ENCODE measurements around the gene DGKD.
A peak's percentile ranks its signal among the peaks of the same experiment; 100 is the strongest.

DGKD gene

DNA sequence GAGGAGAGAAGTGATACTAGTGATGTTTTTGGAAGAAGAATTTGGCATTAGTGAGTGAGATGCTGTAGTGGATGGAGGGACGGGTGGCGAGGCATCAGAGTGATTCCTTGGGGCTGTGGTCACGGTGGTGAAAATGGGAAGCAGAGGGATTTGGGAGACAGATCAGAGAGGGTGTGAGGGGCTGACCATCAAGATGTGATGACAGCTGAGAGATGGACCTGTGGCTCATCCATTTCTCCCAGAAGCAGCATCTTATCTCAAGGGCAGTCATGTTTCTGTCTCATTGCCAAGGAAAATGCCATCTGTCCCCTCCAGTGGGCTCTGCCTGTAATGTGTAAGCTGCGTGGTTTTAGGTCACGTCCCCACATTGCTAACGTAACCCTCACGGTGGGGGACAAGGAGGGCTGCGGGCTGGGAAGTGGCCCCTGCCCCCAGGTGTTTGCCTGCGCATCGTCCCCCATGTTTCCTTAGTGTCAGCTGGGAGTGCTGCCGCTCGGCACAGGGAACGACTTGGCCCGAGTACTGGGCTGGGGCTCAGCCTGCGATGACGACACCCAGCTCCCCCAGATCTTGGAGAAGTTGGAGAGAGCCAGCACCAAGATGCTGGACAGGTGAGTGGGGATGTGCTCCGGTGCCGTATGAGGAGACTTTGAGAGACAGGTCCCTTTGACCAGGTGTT is 91.0 kb downstream of the DGKD start:
- H3K27ac ChIP-seq (ENCODE audit: low read depth, low read length): no peak overlapping the region
- no peaks in the 10 kb centered on the region for H3K9me3 ChIP-seq (ENCODE audit: control insufficient read depth in 5 of 5, low read length in 5 of 5)
- no peaks in the 10 kb centered on the region for H3K27me3 ChIP-seq (ENCODE audit: control insufficient read depth in 5 of 5, insufficient read depth in 4 of 5, low read length in 5 of 5)
- H3K36me3 ChIP-seq (ENCODE audit: control insufficient read depth in 5 of 5, insufficient read depth in 5 of 5, low read length in 5 of 5): peaks cover 0 to 85% (median 66%) of the 10 kb centered on the region in 5 donors
- H3K4me3 ChIP-seq (ENCODE audit: low read depth in 1 of 5, low read length in 5 of 5): no peak overlapping the region
- peaks cover 0 to 17% (median 3%) of the 10 kb centered on the region in 5 donors for H3K4me1 ChIP-seq (ENCODE audit: control insufficient read depth in 5 of 5, insufficient read depth in 5 of 5, low read length in 5 of 5)
- H3K9ac ChIP-seq (ENCODE audit: low read length in 5 of 5): peak overlapping the region in 1 of 5 donors; percentile 53

DNA sequence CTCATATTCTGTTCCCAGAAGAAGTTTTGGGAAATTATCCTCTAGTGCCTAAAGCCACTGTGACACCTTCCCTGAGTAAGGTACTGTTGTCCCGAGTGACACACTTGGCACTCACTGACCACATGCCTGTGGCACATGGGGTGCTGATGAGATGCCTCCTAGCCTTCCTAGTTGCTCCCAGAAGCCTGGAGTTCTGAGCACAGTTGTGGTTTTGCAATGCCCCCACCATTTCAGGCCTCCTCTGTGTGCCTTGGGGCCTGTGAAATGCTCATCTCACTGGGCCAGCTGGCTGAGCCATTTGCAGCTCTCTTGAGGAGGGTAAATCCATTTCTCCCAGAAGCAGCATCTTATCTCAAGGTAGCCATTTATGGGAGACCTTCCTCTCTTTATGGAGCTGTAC is 91.8 kb downstream of the DGKD start:
- peaks cover 0 to 85% (median 70%) of the 10 kb centered on the region in 5 donors for H3K36me3 ChIP-seq (ENCODE audit: control insufficient read depth in 5 of 5, insufficient read depth in 5 of 5, low read length in 5 of 5)
- peaks cover 0 to 17% (median 3%) of the 10 kb centered on the region in 5 donors for H3K4me1 ChIP-seq (ENCODE audit: control insufficient read depth in 5 of 5, insufficient read depth in 5 of 5, low read length in 5 of 5)
- H3K9ac ChIP-seq (ENCODE audit: low read length in 5 of 5): peak overlapping the region in 1 of 5 donors; percentile 53
- no peaks in the 10 kb centered on the region for H3K27me3 ChIP-seq (ENCODE audit: control insufficient read depth in 5 of 5, insufficient read depth in 4 of 5, low read length in 5 of 5)
- H3K9me3 ChIP-seq (ENCODE audit: control insufficient read depth in 5 of 5, low read length in 5 of 5): no peaks in the 10 kb centered on the region
- no peak overlapping the region for H3K27ac ChIP-seq (ENCODE audit: low read depth, low read length)
- H3K4me3 ChIP-seq (ENCODE audit: low read depth in 1 of 5, low read length in 5 of 5): no peak overlapping the region

DNA sequence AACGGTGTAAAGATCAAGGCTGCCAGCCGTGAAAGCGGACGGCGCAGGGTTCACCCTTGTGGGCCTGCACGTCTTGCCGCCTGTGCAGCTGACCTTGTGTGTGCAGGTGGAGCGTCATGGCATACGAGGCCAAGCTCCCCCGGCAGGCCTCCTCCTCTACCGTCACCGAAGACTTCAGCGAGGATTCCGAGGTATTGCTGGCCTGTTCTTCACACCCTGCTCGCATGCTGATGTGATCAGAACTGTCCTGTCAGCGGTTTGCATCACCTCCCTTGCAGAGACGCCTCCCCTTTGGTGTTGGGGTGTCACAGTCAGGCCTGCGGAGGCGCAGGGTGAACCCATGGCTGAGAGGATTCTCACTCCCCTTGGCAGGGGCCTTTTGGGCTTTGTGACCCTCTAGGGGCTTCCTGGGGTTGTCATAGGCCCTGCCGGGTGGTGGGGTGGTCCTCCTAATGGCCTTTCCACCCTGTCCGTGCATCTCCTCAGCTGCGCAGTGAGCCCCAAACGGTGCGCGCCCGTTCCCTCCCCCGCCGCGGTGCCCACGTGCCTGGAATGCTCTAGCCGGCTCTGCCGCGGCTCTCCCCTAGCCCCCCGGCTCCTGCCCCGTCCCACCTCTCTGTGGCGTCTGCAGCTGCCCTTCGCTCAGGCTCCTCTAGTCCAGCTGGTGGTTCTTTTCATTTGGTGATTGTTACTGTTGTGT is 92.5 kb downstream of the DGKD start:
- peaks cover 0 to 85% (median 74%) of the 10 kb centered on the region in 5 donors for H3K36me3 ChIP-seq (ENCODE audit: control insufficient read depth in 5 of 5, insufficient read depth in 5 of 5, low read length in 5 of 5)
- H3K27ac ChIP-seq (ENCODE audit: low read depth, low read length): no peak overlapping the region
- no peaks in the 10 kb centered on the region for H3K9me3 ChIP-seq (ENCODE audit: control insufficient read depth in 5 of 5, low read length in 5 of 5)
- H3K9ac ChIP-seq (ENCODE audit: low read length in 5 of 5): no peak overlapping the region
- H3K4me3 ChIP-seq (ENCODE audit: low read depth in 1 of 5, low read length in 5 of 5): no peak overlapping the region
- peaks cover 0 to 17% (median 3%) of the 10 kb centered on the region in 5 donors for H3K4me1 ChIP-seq (ENCODE audit: control insufficient read depth in 5 of 5, insufficient read depth in 5 of 5, low read length in 5 of 5)
- no peaks in the 10 kb centered on the region for H3K27me3 ChIP-seq (ENCODE audit: control insufficient read depth in 5 of 5, insufficient read depth in 4 of 5, low read length in 5 of 5)

DNA sequence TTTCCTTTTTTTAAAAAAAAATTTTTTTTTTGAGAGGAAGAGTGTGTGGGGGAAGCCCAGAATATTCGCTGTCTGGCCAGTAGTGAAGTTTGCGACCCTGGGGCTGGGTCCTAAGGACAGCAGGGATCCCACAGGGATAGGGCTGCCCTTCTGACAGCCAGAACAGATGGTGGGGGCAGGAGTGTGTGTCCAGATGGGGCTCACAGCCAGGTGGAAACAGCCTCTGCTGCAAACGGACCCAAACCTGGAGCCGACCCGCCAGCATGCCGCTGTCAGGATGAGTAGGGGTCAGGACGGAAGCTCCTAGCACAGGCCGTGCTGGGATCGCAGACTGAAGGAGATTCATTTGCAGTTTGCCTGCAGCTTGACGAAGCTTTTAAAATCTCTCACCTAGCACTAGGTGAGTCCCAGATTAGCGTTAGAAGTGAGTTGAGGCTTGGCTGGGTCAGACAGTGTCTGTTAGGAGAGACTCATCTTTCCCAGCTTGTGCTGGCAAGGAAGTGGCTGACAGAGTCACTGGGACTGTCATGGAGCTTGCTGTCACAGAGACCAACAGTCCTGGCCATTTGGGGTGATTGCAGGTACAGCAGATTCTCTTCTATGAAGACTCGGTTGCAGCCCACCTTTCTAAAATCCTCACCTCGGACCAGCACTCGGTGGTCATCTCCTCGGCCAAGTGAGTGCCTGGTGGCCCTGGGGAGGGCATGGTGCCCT is 93.4 kb downstream of the DGKD start:
- no peak overlapping the region for H3K27ac ChIP-seq (ENCODE audit: low read depth, low read length)
- peaks cover 0 to 17% (median 3%) of the 10 kb centered on the region in 5 donors for H3K4me1 ChIP-seq (ENCODE audit: control insufficient read depth in 5 of 5, insufficient read depth in 5 of 5, low read length in 5 of 5)
- H3K9ac ChIP-seq (ENCODE audit: low read length in 5 of 5): no peak overlapping the region
- no peaks in the 10 kb centered on the region for H3K9me3 ChIP-seq (ENCODE audit: control insufficient read depth in 5 of 5, low read length in 5 of 5)
- peaks cover 0 to 86% (median 81%) of the 10 kb centered on the region in 5 donors for H3K36me3 ChIP-seq (ENCODE audit: control insufficient read depth in 5 of 5, insufficient read depth in 5 of 5, low read length in 5 of 5)
- H3K27me3 ChIP-seq (ENCODE audit: control insufficient read depth in 5 of 5, insufficient read depth in 4 of 5, low read length in 5 of 5): no peaks in the 10 kb centered on the region
- no peak overlapping the region for H3K4me3 ChIP-seq (ENCODE audit: low read depth in 1 of 5, low read length in 5 of 5)

DNA sequence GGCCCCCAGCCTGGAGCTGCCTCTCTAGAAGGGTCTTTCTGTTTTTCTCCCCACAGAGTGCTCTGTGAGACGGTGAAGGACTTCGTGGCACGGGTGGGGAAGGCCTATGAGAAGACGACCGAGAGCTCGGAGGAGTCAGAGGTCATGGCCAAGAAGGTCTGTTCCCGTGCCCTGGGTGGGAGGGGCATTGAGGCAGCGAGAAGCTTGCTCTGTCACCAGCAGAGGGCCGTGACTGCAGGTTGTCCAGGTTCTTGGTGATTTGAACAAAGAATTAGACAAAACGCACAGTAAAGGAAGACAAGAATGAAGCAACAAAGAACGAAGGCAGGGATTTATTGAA is 93.9 kb downstream of the DGKD start:
- peaks cover 0 to 88% (median 83%) of the 10 kb centered on the region in 5 donors for H3K36me3 ChIP-seq (ENCODE audit: control insufficient read depth in 5 of 5, insufficient read depth in 5 of 5, low read length in 5 of 5)
- no peaks in the 10 kb centered on the region for H3K9me3 ChIP-seq (ENCODE audit: control insufficient read depth in 5 of 5, low read length in 5 of 5)
- no peak overlapping the region for H3K27ac ChIP-seq (ENCODE audit: low read depth, low read length)
- H3K9ac ChIP-seq (ENCODE audit: low read length in 5 of 5): no peak overlapping the region
- H3K27me3 ChIP-seq (ENCODE audit: control insufficient read depth in 5 of 5, insufficient read depth in 4 of 5, low read length in 5 of 5): no peaks in the 10 kb centered on the region
- peaks cover 0 to 17% (median 3%) of the 10 kb centered on the region in 5 donors for H3K4me1 ChIP-seq (ENCODE audit: control insufficient read depth in 5 of 5, insufficient read depth in 5 of 5, low read length in 5 of 5)
- H3K4me3 ChIP-seq (ENCODE audit: low read depth in 1 of 5, low read length in 5 of 5): no peak overlapping the region

DNA sequence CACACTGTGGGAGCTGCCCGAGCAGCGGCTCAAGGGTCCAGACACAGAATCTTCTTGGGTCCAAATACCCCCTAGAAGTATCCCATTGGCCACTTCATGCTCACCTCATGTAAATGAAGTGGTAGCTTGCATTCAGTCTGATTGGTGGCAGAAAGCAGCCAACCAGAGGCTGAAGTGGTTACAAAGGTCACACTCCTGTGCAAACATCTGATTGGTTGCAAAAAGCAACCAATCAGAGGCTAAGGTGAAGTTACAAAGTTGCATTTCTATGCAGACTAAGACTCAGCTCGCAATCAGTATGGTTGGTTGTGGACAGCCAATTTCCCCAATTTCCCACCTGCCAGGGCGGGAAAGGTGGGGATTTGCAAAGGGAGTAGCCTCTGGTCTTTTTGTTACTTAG is 94.3 kb downstream of the DGKD start:
- no peak overlapping the region for H3K9ac ChIP-seq (ENCODE audit: low read length in 5 of 5)
- no peak overlapping the region for H3K4me3 ChIP-seq (ENCODE audit: low read depth in 1 of 5, low read length in 5 of 5)
- H3K27me3 ChIP-seq (ENCODE audit: control insufficient read depth in 5 of 5, insufficient read depth in 4 of 5, low read length in 5 of 5): no peaks in the 10 kb centered on the region
- peaks cover 0 to 92% (median 87%) of the 10 kb centered on the region in 5 donors for H3K36me3 ChIP-seq (ENCODE audit: control insufficient read depth in 5 of 5, insufficient read depth in 5 of 5, low read length in 5 of 5)
- peaks cover 0 to 17% (median 3%) of the 10 kb centered on the region in 5 donors for H3K4me1 ChIP-seq (ENCODE audit: control insufficient read depth in 5 of 5, insufficient read depth in 5 of 5, low read length in 5 of 5)
- no peak overlapping the region for H3K27ac ChIP-seq (ENCODE audit: low read depth, low read length)
- no peaks in the 10 kb centered on the region for H3K9me3 ChIP-seq (ENCODE audit: control insufficient read depth in 5 of 5, low read length in 5 of 5)

DNA sequence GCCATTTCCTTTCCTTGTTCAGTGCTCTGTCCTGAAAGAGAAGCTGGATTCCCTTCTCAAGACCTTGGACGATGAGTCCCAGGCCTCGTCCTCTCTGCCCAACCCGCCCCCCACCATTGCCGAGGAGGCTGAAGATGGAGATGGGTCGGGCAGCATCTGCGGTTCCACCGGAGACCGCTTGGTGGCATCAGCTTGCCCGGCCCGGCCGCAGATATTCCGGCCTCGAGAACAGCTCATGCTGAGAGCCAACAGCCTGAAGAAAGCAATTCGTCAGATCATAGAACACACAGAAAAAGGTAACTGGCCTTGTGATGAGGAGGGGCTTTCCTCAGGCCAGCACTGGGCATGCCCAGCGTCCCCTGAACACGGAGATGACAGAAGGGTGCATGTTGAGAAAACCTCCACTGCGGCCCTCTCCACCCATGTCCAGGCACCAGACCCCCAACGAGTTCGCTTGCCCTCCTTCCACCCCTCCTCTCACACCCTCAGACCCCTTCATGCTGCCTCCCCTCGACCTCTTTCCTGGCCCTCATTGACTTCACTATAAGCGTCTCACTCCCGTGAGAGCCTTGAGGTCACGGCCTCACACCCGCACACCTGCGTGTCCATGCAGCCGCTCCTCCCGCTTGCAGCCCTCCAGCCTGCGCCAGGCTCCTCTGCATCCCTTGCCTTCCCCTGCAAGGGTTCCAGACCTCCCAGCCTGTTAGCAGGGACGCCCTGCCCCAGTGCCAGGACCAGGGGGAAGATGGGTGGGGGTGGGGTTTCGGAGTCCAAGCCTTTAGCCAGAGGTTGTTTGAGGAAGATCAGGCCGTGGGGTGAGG is 95.0 kb downstream of the DGKD start:
- H3K4me1 ChIP-seq (ENCODE audit: control insufficient read depth in 5 of 5, insufficient read depth in 5 of 5, low read length in 5 of 5): peaks cover 0 to 15% (median 3%) of the 10 kb centered on the region in 5 donors
- H3K27me3 ChIP-seq (ENCODE audit: control insufficient read depth in 5 of 5, insufficient read depth in 4 of 5, low read length in 5 of 5): no peaks in the 10 kb centered on the region
- no peak overlapping the region for H3K9ac ChIP-seq (ENCODE audit: low read length in 5 of 5)
- H3K27ac ChIP-seq (ENCODE audit: low read depth, low read length): no peak overlapping the region
- H3K36me3 ChIP-seq (ENCODE audit: control insufficient read depth in 5 of 5, insufficient read depth in 5 of 5, low read length in 5 of 5): peaks cover 0 to 97% (median 92%) of the 10 kb centered on the region in 5 donors
- H3K4me3 ChIP-seq (ENCODE audit: low read depth in 1 of 5, low read length in 5 of 5): no peak overlapping the region
- no peaks in the 10 kb centered on the region for H3K9me3 ChIP-seq (ENCODE audit: control insufficient read depth in 5 of 5, low read length in 5 of 5)

DNA sequence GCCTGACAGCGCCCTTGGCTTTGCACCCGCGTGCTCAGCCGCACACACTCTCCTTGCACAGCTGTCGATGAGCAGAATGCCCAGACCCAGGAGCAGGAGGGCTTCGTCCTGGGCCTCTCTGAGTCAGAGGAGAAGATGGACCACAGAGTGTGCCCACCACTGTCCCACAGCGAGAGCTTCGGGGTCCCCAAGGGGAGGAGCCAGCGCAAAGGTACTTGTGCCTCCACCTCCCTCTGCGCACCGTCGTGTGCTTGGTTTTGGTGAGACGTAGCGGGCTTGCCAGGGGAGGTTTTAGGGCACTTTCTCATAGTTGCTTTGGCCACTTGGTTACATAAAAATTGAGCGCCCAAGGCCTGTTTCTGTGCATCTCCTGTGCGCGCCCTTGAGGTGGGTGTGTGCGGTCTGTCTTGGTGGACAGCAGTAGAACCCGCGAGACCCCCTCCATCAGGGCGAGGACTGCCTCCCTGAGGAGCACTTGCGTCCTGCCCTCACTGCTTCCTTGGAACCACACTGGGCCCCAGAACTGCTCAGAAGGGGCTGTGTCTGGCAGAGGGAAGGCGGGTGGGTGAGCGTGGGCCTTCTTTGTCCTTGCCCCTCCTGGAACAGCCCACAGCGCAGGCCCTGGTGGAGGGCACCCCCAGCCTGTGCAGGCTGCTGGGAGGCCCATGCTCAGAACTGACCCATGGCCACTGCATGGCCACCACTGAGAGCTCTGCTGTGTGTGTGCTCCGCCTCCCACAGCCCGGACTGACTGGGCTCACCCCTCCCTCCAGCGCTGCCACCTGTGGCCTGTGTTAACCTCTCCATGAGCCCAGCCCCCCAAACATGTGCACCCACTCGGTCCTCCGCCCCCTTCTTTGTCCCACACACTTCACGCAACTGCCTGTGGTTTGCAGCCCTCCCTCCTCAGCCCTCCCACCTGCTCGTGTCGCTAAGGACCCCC is 95.9 kb downstream of the DGKD start:
- Histone ChIP-seq H3K4me1 (ENCODE audit: control insufficient read depth in 5 of 5, insufficient read depth in 5 of 5, low read length in 5 of 5) (peaks cover 0 to 15% (median 3%) of the 10 kb centered on the region in 5 donors), H3K9ac (ENCODE audit: low read length in 5 of 5) (no peak overlapping the region), H3K9me3 (ENCODE audit: control insufficient read depth in 5 of 5, low read length in 5 of 5) (no peaks in the 10 kb centered on the region), H3K4me3 (ENCODE audit: low read depth in 1 of 5, low read length in 5 of 5) (no peak overlapping the region), H3K27ac (ENCODE audit: low read depth, low read length) (no peak overlapping the region), H3K27me3 (ENCODE audit: control insufficient read depth in 5 of 5, insufficient read depth in 4 of 5, low read length in 5 of 5) (no peaks in the 10 kb centered on the region), H3K36me3 (ENCODE audit: control insufficient read depth in 5 of 5, insufficient read depth in 5 of 5, low read length in 5 of 5) (peaks cover 0 to 97% (median 93%) of the 10 kb centered on the region in 5 donors)

All from subcutaneous abdominal adipose tissue (tissue), 5 donors.